ENCODE results near the gene PIWIL4. TPM values are rescaled to one million over a fixed set of nuclear protein-coding genes. Genes with fewer than 3 reads are reported as not detected.

The PIWIL4 gene
- 1 to 10 TPM; 4.4 to 4.5 TPM for total RNA-seq
- long read RNA-seq, donor 1, partial matches to known transcripts: 1 of 4 reads
- long read RNA-seq, donor 1, other reads (novel, unspliced or antisense): 3 of 4 reads
- long read RNA-seq, donor 2, partial matches to known transcripts: 1 of 2 reads
- long read RNA-seq, donor 2, other reads (novel, unspliced or antisense): 1 of 2 reads

GRCh38 chr11:94567181-94567670 lies at the start of gene PIWIL4:
Gene PIWIL4, plus strand, starts transcription at chr11:94567368. Its CDS starts 151 bp downstream, at chr11:94567519.
- DNase-seq (ENCODE audit: low spot score): no peak
- intact Hi-C loops (cut with DNase I): no loop called here

GRCh38 chr11:94518300-94518699 lies 48.9 kb upstream of the PIWIL4 start:
- intact Hi-C loops (cut with DNase I): loop anchor here in 1 of 2 donors (5.0 kb wide), 1 partner anchor 44 kb away; no protein-coding TSS in a partner anchor
- no peak for DNase-seq (ENCODE audit: low spot score)

- no peak for DNase-seq (ENCODE audit: low spot score)
- intact Hi-C loops (cut with DNase I): loop anchor here (5.0 kb wide), 1 partner anchor 43 kb away; no protein-coding TSS in a partner anchor
These were observed 47.6 kb upstream of the PIWIL4 start for GRCh38 chr11:94519478-94520084.

GRCh38 chr11:94521684-94522083 lies 45.5 kb upstream of the PIWIL4 start:
- no peak for DNase-seq (ENCODE audit: low spot score)
- intact Hi-C loops (cut with DNase I): loop anchor here in 1 of 2 donors (5.0 kb wide), 1 partner anchor 41 kb away; no protein-coding TSS in a partner anchor

GRCh38 chr11:94524341-94524740 lies 42.8 kb upstream of the PIWIL4 start:
- DNase-seq (ENCODE audit: low spot score): no peak
- intact Hi-C loops (cut with DNase I): loop anchor here in 1 of 2 donors (5.0 kb wide), 1 partner anchor 38 kb away; no protein-coding TSS in a partner anchor

- intact Hi-C loops (cut with DNase I): no loop called here
- DNase-seq (ENCODE audit: low spot score): peak; percentile 84
These were observed 41.4 kb upstream of the PIWIL4 start for GRCh38 chr11:94525546-94526324.

- DNase-seq (ENCODE audit: low spot score): no peak
- intact Hi-C loops (cut with DNase I): no loop called here
These were observed 40.3 kb upstream of the PIWIL4 start for GRCh38 chr11:94526645-94527438.

- intact Hi-C loops (cut with DNase I): no loop called here
- DNase-seq (ENCODE audit: low spot score): no peak
These were observed 38.6 kb upstream of the PIWIL4 start for GRCh38 chr11:94528551-94528950.

GRCh38 chr11:94532211-94532610 lies 35.0 kb upstream of the PIWIL4 start:
- intact Hi-C loops (cut with DNase I): no loop called here
- no peak for DNase-seq (ENCODE audit: low spot score)

GRCh38 chr11:94533206-94533605 lies 34.0 kb upstream of the PIWIL4 start:
- intact Hi-C loops (cut with DNase I): no loop called here
- DNase-seq (ENCODE audit: low spot score): no peak

GRCh38 chr11:94533696-94534630 lies 33.2 kb upstream of the PIWIL4 start:
- intact Hi-C loops (cut with DNase I): no loop called here
- DNase-seq (ENCODE audit: low spot score): no peak

GRCh38 chr11:94536386-94536785 lies 30.8 kb upstream of the PIWIL4 start:
- intact Hi-C loops (cut with DNase I): no loop called here
- DNase-seq (ENCODE audit: low spot score): no peak

- intact Hi-C loops (cut with DNase I): no loop called here
- DNase-seq (ENCODE audit: low spot score): no peak
These were observed 30.1 kb upstream of the PIWIL4 start for GRCh38 chr11:94537031-94537600.

- DNase-seq (ENCODE audit: low spot score): no peak
- intact Hi-C loops (cut with DNase I): no loop called here
These were observed 27.7 kb upstream of the PIWIL4 start for GRCh38 chr11:94539420-94539819.

- intact Hi-C loops (cut with DNase I): no loop called here
These were observed 23.2 kb upstream of the PIWIL4 start, which contains the start of gene FUT4 for GRCh38 chr11:94543695-94544645. Gene FUT4, plus strand, starts transcription at chr11:94543921. Its CDS starts 213 bp downstream, at chr11:94544134.

GRCh38 chr11:94544646-94545263 lies 22.4 kb upstream of the PIWIL4 start:
- DNase-seq (ENCODE audit: low spot score): peak; percentile 85
- intact Hi-C loops (cut with DNase I): loop anchor here in 1 of 2 donors (5.0 kb wide), 1 partner anchor 1807 kb away; no protein-coding TSS in a partner anchor

More at GRCh38 chr11:94543695-94544645, 23.2 kb upstream of the PIWIL4 start, which contains the start of gene FUT4:
- DNase-seq (ENCODE audit: low spot score): peak; percentile 97

All from posterior vena cava (tissue), 2 donors.